PC-9 (cell line): ENCODE data around the gene MCFD2. TPM values are rescaled to one million over a fixed set of nuclear protein-coding genes. Genes with fewer than 3 reads are reported as not detected.

Experiments used
- BruUV-seq: library from RNA; stranded (reverse); fragments of 400-500 nt; replicated peaks from 2 replicates; lab custom pipeline; 2021; lab: Mats Ljungman, UMichigan
- CTCF ChIA-PET: fragments of 300-600 bp; sonication (Branson Sonifier 250); formaldehyde crosslinking; loops from one replicate; lab custom pipeline; 2022; ENCODE audit warnings: antibody characterized with exemption; lab: Charles Lee
- POLR2A ChIA-PET: fragments of 300-600 bp; sonication (Branson Sonifier 250); formaldehyde crosslinking; loops from one replicate; lab custom pipeline; 2022; ENCODE audit warnings: antibody characterized with exemption; ENCODE audit not compliant: unreplicated experiment; lab: Charles Lee
- DNase-seq, 2 experiments: peaks; one replicate each; pipeline versions ENCODE4 v3.0.0 to v3.0.0-alpha.2; 2015 to 2022; ENCODE audit warnings: mixed read lengths in 1 of 2
- H2AFZ ChIP-seq: fragments of 200-600 bp; sonication (generic); 2 replicates; pipeline ENCODE4 v1.8.1; 2017; ENCODE audit warnings: antibody characterized with exemption
- H3F3A ChIP-seq: fragments of 200-600 bp; sonication (generic); 2 replicates; pipeline ENCODE4 v1.8.1; 2017; ENCODE audit warnings: antibody characterized with exemption, mild to moderate bottlenecking, low read depth; ENCODE audit not compliant: insufficient read depth
- H3K27ac ChIP-seq: fragments of 200-600 bp; sonication (generic); 2 replicates; pipeline ENCODE4 v1.6.1; 2016; ENCODE audit warnings: mixed run types
- H3K27me3 ChIP-seq: fragments of 200-600 bp; sonication (generic); 2 replicates; pipeline ENCODE4 v1.6.1; 2016; ENCODE audit warnings: low read depth, mixed run types; ENCODE audit not compliant: insufficient read depth
- H3K36me3 ChIP-seq: fragments of 200-600 bp; sonication (generic); 2 replicates; pipeline ENCODE4 v1.6.1; 2016; ENCODE audit warnings: low read depth, mixed run types
- H3K4me1 ChIP-seq: fragments of 200-600 bp; sonication (generic); replicated peaks from 2 replicates; pipeline ENCODE4 v1.6.1; 2016; ENCODE audit warnings: mixed run types; ENCODE audit not compliant: insufficient read depth
- H3K4me2 ChIP-seq: fragments of 200-600 bp; sonication (generic); 2 replicates; pipeline ENCODE4 v1.6.1; 2017; ENCODE audit warnings: mixed run types
- H3K4me3 ChIP-seq: fragments of 200-600 bp; sonication (generic); 2 replicates; pipeline ENCODE4 v1.6.1; 2016; ENCODE audit warnings: mixed run types
- H3K79me2 ChIP-seq: fragments of 200-600 bp; sonication (generic); 2 replicates; pipeline ENCODE4 v1.6.1; 2017; ENCODE audit warnings: low read depth, mixed run types
- H3K9me2 ChIP-seq: fragments of 200-600 bp; sonication (generic); 2 replicates; pipeline ENCODE4 v1.8.1; 2017; ENCODE audit warnings: mild to moderate bottlenecking; ENCODE audit not compliant: insufficient read depth
- H3K9me3 ChIP-seq: fragments of 200-600 bp; sonication (generic); 2 replicates; pipeline ENCODE4 v1.8.1; 2016; ENCODE audit warnings: low read depth; ENCODE audit not compliant: insufficient read depth
- H4K20me1 ChIP-seq: fragments of 200-600 bp; sonication (generic); 2 replicates; pipeline ENCODE4 v1.8.1; 2017; ENCODE audit not compliant: insufficient read depth
- CTCF ChIP-seq: fragments of 200-600 bp; sonication (generic); conservative IDR thresholded peaks from 2 replicates; pipeline ENCODE4 v1.6.1; 2017; ENCODE audit warnings: mixed run types, antibody characterized with exemption, mild to moderate bottlenecking, moderate library complexity
- EZH2 ChIP-seq: fragments of 200-600 bp; sonication (generic); IDR thresholded peaks from 2 replicates; pipeline ENCODE4 v1.8.0; 2017; ENCODE audit warnings: antibody characterized with exemption, low read depth
- intact Hi-C: fragments of 100-400 bp; cut with micrococcal nuclease; formaldehyde crosslinking; loops from one replicate; pipeline ENCODE4 v1.10.0; 2022; ENCODE audit not compliant: unreplicated experiment
- total RNA-seq: library from RNA; stranded (reverse); gene quantifications from 2 replicates; pipeline ENCODE4 v1.2.3, GENCODE V29; 2021

MCFD2 gene
- total RNA-seq, 1 experiment from 2014 or later: 163 TPM

- H3K36me3 ChIP-seq: no peaks in the 10 kb centered on the region
- ChIA-PET POLR2A (no interaction called here), CTCF (interaction anchor here (0.6 kb wide), 1 partner anchor 299 kb away, joined by 11 read pairs; no protein-coding TSS in a partner anchor)
- H3K27ac ChIP-seq: no peak overlapping the region
- no peak for DNase-seq
- H4K20me1 ChIP-seq: no peaks in the 10 kb centered on the region
- H2AFZ ChIP-seq: no peak overlapping the region
- H3K4me1 ChIP-seq: peaks cover 11% of the 10 kb centered on the region; the same call in 1 of the 2 replicates
- TF ChIP-seq EZH2: no peak
- TF ChIP-seq CTCF: no peak
- no peak overlapping the region for H3K4me2 ChIP-seq
- no peaks in the 10 kb centered on the region for H3K9me2 ChIP-seq
- no peaks in the 10 kb centered on the region for H3K27me3 ChIP-seq
- H3K9me3 ChIP-seq: no peaks in the 10 kb centered on the region
- intact Hi-C loops: no loop called here
- BruUV-seq: no TSS peak
- H3F3A ChIP-seq: peaks cover 12% of the 10 kb centered on the region; the same call in 1 of the 2 replicates
- H3K4me3 ChIP-seq: no peak overlapping the region
- no peaks in the 10 kb centered on the region for H3K79me2 ChIP-seq
Measured at GRCh38 chr2:46891956-46892553, 23.6 kb downstream of the MCFD2 start.

- Histone ChIP-seq H3K36me3 (no peaks in the 10 kb centered on the region), H3K4me2 (peak overlapping the region; percentile 69), H3K79me2 (no peaks in the 10 kb centered on the region), H3K27me3 (no peaks in the 10 kb centered on the region), H3K27ac (no peak overlapping the region), H3F3A (peaks cover 14% of the 10 kb centered on the region; the same call in 1 of the 2 replicates), H3K9me3 (0 out of 2 replicates have a peak, but pooled peaks cover 6% of the 10 kb centered on the region), H3K4me1 (peaks cover 11% of the 10 kb centered on the region), H4K20me1 (no peaks in the 10 kb centered on the region), H2AFZ (no peak overlapping the region), H3K4me3 (no peak overlapping the region; the same call in 1 of the 2 replicates), H3K9me2 (no peaks in the 10 kb centered on the region)
- POLR2A ChIA-PET: no interaction called here
- no peak for DNase-seq
- no TSS peak for BruUV-seq
- CTCF ChIA-PET: interaction anchor here (0.7 kb wide), 1 partner anchor 238 kb away, joined by 5 read pairs; no protein-coding TSS in a partner anchor
- intact Hi-C loops: loop anchor here (2.0 to 5.0 kb wide), 3 partner anchors 238 to 891 kb away; no protein-coding TSS in a partner anchor
- no peak for TF ChIP-seq EZH2
- TF ChIP-seq CTCF: no peak
Measured at GRCh38 chr2:46888421-46888952, 27.1 kb downstream of the MCFD2 start.

- POLR2A ChIA-PET: interaction anchor here (0.6 kb wide), 1 partner anchor 36 kb away, joined by 4 read pairs; no protein-coding TSS in a partner anchor
- intact Hi-C loops: loop anchor here (5.0 kb wide), 1 partner anchor 890 kb away; no protein-coding TSS in a partner anchor
Measured at GRCh38 chr2:46887028-46887885, 28.3 kb downstream of the MCFD2 start.

More at GRCh38 chr2:46887028-46887885, 28.3 kb downstream of the MCFD2 start:
- no TSS peak for BruUV-seq
- Histone ChIP-seq H3K27ac (no peak overlapping the region), H3F3A (peaks cover 10% of the 10 kb centered on the region; the same call in 1 of the 2 replicates), H3K9me3 (0 out of 2 replicates have a peak, but pooled peaks cover 6% of the 10 kb centered on the region), H3K4me1 (peaks cover 13% of the 10 kb centered on the region), H3K27me3 (no peaks in the 10 kb centered on the region), H3K4me3 (no peak overlapping the region), H3K79me2 (no peaks in the 10 kb centered on the region), H2AFZ (no peak overlapping the region), H3K4me2 (peak overlapping the region; percentile 6; the same call in 1 of the 2 replicates), H4K20me1 (no peaks in the 10 kb centered on the region), H3K36me3 (no peaks in the 10 kb centered on the region), H3K9me2 (no peaks in the 10 kb centered on the region)
- TF ChIP-seq CTCF: no peak
- TF ChIP-seq EZH2: no peak
- CTCF ChIA-PET: interaction anchor here (0.5 to 1.4 kb wide), 2 partner anchors 10 to 92 kb away, joined by 3 to 5 read pairs; no protein-coding TSS in a partner anchor
- DNase-seq: peak; percentile 30 to 49
